Measurements from ENCODE around the gene HSPA12B. TPM values are rescaled to one million over a fixed set of nuclear protein-coding genes. Genes with fewer than 3 reads are reported as not detected.

Gene HSPA12B
- total and polyA plus RNA-seq, 9 of the 15 experiments (the other 6 are each of a cell fraction or from before 2014, with no cell fraction given) = 0.03 to 0.07 TPM; not detected in 7

- H3K27me3 ChIP-seq (ENCODE audit: control insufficient read depth in 2 of 2, insufficient read depth in 2 of 2, low read length in 2 of 2) = no peaks in the 10 kb centered on the region
- in situ Hi-C loops (cut with MboI) = no loop called here
- no peak overlapping the region for H2AFZ ChIP-seq (ENCODE audit: low read depth, low read length)
- ChIA-PET POLR2A (interaction anchor here (0.5 to 0.6 kb wide), 3 partner anchors 15 to 151 kb away, joined by 3 to 4 read pairs (median 3); partner anchors contain the start of gene SIGLEC1), CTCF (ENCODE audit: low intra/inter-chr PET ratio) (no interaction called here)
- H3K9me3 ChIP-seq (replicated peaks; ENCODE audit: control insufficient read depth, insufficient read depth, low read depth, low read length) = no peaks in the 10 kb centered on the region
- no peaks in the 10 kb centered on the region for H3K36me3 ChIP-seq (ENCODE audit: control insufficient read depth, insufficient read depth, low read length)
- H3K4me3 ChIP-seq = no peak overlapping the region
- 64% methylated on average over 13 of the region's 19 CpGs for WGBS (ENCODE audit: insufficient coverage, low coverage, missing lambda C conversion rate)
- H3K4me2 ChIP-seq (ENCODE audit: insufficient read depth, low read length) = no peak overlapping the region
- H4K20me1 ChIP-seq (replicated peaks; ENCODE audit: control insufficient read depth, insufficient read depth, low read length) = no peaks in the 10 kb centered on the region
- H3K27ac ChIP-seq (ENCODE audit: extremely low read depth, low read depth, low read length) = no peak overlapping the region
- no peaks in the 10 kb centered on the region for H3K9me1 ChIP-seq (ENCODE audit: control insufficient read depth, insufficient read depth, low read length)
- intact Hi-C loops (cut with micrococcal nuclease) = no loop called here
- no peak for FAIRE-seq
- ATAC-seq = no peak
- peaks cover 3 to 20% of the 10 kb centered on the region in 2 experiments; a peak in 3 of 5 replicates for H3K4me1 ChIP-seq (replicated peaks in 1 of 2; ENCODE audit: control insufficient read depth in 2 of 2, insufficient read depth in 2 of 2, low read length in 2 of 2)
- DNase-seq (ENCODE audit: extremely low read depth in 1 of 4, low spot score in 3 of 4) = no peak
- TF ChIP-seq KAT7 (CRISPR knock-in tag; IDR thresholded peaks at IDR 0.05; ENCODE audit: borderline replicate concordance) = 0 out of 2 replicates have a peak, but pooled peaks have one; percentile 19
- no peak for TF ChIP-seq TARDBP (IDR thresholded peaks at IDR 0.05)
- no peaks in the 10 kb centered on the region for H3K79me2 ChIP-seq (ENCODE audit: control insufficient read depth, insufficient read depth, low read length)
- no TSS peak for BruUV-seq (replicated peaks)
- peak overlapping the region in 1 of 2 experiments; percentile 84; a peak in 2 of 4 replicates for H3K9ac ChIP-seq (ENCODE audit: insufficient read depth in 1 of 2, low read depth in 2 of 2, low read length in 2 of 2)
These were observed 6.8 kb downstream of the HSPA12B start for GRCh38 chr20:3739054-3739925.

- peak; percentile 22 to 52 (median 41) for DNase-seq (ENCODE audit: extremely low read depth in 1 of 4, low spot score in 3 of 4)
- in situ Hi-C loops (cut with MboI) (no loop called here), intact Hi-C loops (cut with micrococcal nuclease) (no loop called here)
- WGBS (ENCODE audit: insufficient coverage, low coverage, missing lambda C conversion rate) = 25% methylated on average over 3 of the region's 7 CpGs
- Histone ChIP-seq H3K36me3 (ENCODE audit: control insufficient read depth, insufficient read depth, low read length) (no peaks in the 10 kb centered on the region), H3K9me1 (ENCODE audit: control insufficient read depth, insufficient read depth, low read length) (no peaks in the 10 kb centered on the region), H3K27ac (ENCODE audit: extremely low read depth, low read depth, low read length) (no peak overlapping the region), H3K79me2 (ENCODE audit: control insufficient read depth, insufficient read depth, low read length) (no peaks in the 10 kb centered on the region), H3K4me2 (ENCODE audit: insufficient read depth, low read length) (no peak overlapping the region), H3K9me3 (replicated peaks; ENCODE audit: control insufficient read depth, insufficient read depth, low read depth, low read length) (no peaks in the 10 kb centered on the region), H3K9ac (ENCODE audit: insufficient read depth in 1 of 2, low read depth in 2 of 2, low read length in 2 of 2) (peak overlapping the region in 1 of 2 experiments; percentile 84; a peak in 2 of 4 replicates), H3K4me1 (replicated peaks in 1 of 2; ENCODE audit: control insufficient read depth in 2 of 2, insufficient read depth in 2 of 2, low read length in 2 of 2) (peaks cover 3 to 25% of the 10 kb centered on the region in 2 experiments; a peak in 3 of 5 replicates), H2AFZ (ENCODE audit: low read depth, low read length) (peak overlapping the region; percentile 63), H4K20me1 (replicated peaks; ENCODE audit: control insufficient read depth, insufficient read depth, low read length) (no peaks in the 10 kb centered on the region), H3K4me3 (no peak overlapping the region), H3K27me3 (ENCODE audit: control insufficient read depth in 2 of 2, insufficient read depth in 2 of 2, low read length in 2 of 2) (no peaks in the 10 kb centered on the region)
- POLR2A ChIA-PET = interaction anchor here (0.6 to 1.6 kb wide), 3 partner anchors 14 to 27 kb away, joined by 3 to 5 read pairs (median 3); partner anchors contain the start of genes ADISSP and SIGLEC1
- no peak for FAIRE-seq
- ATAC-seq = peak; percentile 7; the same call in 2 of the 3 replicates
- BruUV-seq (replicated peaks) = no TSS peak
- CTCF ChIA-PET (ENCODE audit: low intra/inter-chr PET ratio) = no interaction called here
- TF ChIP-seq CXXC5 (CRISPR knock-in tag; IDR thresholded peaks at IDR 0.05) (no peak), ZNF263 (CRISPR knock-in tag; IDR thresholded peaks at IDR 0.05; ENCODE audit: borderline replicate concordance) (peak; percentile 82), ZBTB33 (CRISPR knock-in tag; IDR thresholded peaks at IDR 0.05) (no peak), HIVEP1 (CRISPR knock-in tag; IDR thresholded peaks at IDR 0.05) (no peak), STAT5B (CRISPR knock-in tag; IDR thresholded peaks at IDR 0.05) (no peak), BACH1 (tag; IDR thresholded peaks at IDR 0.05) (no peak), L3MBTL2 (IDR thresholded peaks at IDR 0.05) (peak; percentile 30; the same call in 1 of the 2 replicates), MAX (CRISPR knock-in tag; IDR thresholded peaks at IDR 0.05) (peak; percentile 24; the same call in 1 of the 2 replicates)
These were observed 7.5 kb downstream of the HSPA12B start for GRCh38 chr20:3739926-3740451.

Data from K562 (cell line).